Ammon's horn (tissue), 1 donor: ENCODE data around the gene H2AZ2.
A peak's percentile ranks its signal among the peaks of the same experiment; 100 is the strongest.
"Not testable (repeated sequence)": the region's sequence is repeated elsewhere in the genome, so short reads cannot be mapped to it uniquely, and the experiment has no call there.

ENCODE experiments used
- DNase-seq: peaks from one replicate; pipeline ENCODE4 v3.0.0-alpha.2; 2016; ENCODE audit warnings: low spot score

The H2AZ2 gene

DNA sequence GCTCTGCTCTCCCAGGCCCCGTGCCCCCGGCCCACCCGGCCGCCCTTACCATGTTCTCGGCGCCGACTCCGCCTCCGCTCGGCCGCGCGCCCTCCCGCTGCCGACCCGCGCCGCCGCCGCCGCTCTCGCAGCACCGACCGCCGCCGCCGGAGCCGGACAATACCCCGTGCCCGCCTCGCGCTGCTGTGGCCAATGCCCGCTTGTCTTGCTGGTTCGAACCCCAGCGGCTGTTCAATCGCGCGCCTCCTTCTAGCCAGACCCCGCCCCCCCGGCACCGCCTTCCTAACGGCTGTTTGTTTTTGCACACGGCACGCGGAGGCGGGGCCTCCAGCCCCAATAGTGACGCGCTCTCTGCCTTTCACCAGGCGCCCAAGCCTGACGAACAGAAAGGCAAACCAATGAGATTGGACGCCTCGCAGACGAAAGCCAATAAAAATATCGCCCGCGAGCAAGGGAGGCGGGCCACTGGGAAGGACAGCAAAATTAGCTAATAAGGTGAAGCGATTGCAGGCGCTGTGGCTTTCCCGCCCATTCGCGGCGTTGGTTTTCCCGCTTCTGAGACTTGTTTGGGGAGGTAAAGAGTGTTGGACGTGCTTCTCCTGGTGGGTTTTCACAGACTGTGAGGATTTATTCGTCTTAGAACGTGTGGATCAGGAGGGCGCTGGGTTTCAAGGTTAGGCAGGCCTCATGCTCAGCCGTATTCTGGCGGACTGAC lies at the start of gene H2AZ2:
TSS of gene H2AZ2 (minus strand) at position 168 of the 715 bp plus-strand sequence. CDS start at position 52, 116 bp downstream.
- DNase-seq, result peak; percentile 99

DNA sequence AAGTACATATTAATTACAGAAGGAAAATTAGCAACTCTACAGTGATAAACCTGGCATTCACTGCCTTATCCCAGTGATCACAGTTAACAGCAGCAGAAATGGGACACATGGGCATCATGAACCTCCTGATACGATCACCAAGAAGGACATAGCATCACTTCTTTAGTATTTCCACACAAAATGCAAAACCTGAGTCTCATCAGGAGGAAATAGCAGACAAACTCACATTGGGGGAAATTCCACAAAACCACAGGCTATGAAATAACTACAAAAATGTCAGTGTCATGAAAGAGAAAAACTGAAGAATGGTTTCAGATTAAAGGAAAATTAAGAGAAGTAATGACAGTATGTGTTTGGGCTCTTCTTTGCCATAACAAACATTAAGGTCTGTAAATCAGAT lies 49.4 kb upstream of the H2AZ2 start:
- DNase-seq, result no peak

DNA sequence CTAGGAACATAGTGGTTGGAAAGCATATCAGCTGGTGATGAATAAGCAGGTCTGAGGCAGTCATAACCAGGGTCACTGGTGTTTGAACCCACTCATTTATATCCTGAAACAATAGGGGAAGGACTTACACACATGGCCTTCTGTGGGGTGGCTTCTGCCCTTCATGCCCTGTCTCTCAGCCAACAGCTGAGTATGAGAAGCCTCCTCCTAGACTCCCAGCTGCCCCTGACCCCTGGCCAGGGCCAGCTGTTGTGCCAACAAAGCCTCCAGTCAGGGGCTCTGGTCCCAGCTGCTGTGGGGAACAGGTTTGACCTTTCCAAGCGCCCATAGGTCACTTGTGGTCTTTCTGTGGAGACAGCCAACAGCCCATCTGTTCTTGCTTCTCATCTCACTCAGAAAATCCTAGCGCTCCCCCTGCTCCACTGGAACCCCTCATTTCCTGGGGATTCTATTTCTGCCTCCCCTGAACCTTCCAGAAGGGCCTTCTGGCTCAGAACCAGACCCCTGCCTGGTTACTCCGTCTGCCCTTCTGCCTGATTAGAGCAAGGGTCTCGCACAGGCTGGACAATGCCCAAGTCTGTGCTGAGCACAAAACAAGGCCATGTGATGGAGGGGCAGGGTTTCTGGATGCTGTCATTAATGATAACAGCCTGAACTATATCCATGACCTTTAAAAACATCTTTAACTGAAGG lies 47.1 kb upstream of the H2AZ2 start:
- peak; percentile 50 for DNase-seq

DNA sequence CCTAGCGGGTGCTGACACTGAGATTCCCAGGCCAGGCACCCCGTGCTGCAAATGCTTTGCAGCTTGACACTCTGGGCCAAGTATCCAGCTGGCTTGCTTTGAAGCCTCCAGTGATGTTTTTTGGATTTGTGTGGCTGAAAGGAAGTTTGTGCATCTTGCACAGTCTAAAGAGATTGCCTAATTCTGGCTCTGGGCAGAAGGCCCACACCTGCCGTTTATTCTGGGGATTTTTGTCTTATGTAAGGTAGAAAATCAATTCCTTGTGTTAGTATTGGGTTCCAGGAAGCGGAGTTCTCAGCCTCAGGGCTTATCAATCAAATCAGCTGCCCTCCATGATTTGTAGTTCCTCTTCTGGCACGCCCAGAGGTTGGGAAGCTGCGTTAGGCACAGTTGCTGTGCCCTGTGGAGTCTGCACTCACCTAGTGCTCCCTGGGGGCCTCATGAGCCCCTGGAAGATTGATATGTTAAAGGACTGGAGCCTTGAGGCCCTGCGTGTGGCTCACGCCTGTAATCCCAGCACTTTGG lies 45.9 kb upstream of the H2AZ2 start:
- DNase-seq, result no peak

DNA sequence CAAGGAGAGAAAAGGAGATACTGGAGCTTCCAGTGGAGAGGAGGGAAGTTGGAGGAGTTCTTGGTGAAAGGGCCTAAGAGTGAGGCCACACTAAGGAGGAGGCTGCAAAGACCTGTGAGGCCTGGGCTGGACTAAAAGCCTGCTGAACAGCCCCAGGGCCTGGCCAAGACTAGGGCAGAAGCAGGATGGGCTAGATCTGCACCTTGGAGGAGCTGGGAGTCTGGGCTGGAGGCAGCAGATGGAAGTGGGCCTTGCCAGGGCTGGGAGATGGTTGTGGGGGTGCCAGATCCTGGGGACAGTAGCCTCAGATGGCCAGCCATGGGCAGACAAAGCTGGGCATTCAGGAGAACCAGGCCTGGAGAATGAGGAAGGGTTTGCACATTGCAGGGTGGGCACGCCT lies 43.9 kb upstream of the H2AZ2 start:
- DNase-seq, result no peak

DNA sequence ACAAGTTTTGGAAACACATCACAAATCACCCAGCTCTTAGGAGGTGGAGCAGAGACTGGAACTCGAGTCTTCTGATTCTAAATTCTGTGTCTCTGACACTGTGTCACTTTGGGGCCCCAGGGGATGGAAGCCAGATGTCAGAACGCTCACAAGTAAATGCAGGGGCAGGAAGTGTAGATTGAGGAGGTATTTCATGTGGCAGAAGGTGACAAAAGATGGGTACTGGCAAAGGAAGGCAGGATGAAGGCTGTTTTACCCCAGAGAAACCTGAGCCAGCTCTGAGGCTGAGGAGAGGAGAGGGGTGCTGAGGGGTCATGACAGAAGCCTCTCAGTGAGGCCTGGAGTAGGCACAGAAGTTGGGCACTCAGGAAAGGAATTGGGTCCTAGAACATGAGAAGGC lies 43.5 kb upstream of the H2AZ2 start:
- no peak for DNase-seq

DNA sequence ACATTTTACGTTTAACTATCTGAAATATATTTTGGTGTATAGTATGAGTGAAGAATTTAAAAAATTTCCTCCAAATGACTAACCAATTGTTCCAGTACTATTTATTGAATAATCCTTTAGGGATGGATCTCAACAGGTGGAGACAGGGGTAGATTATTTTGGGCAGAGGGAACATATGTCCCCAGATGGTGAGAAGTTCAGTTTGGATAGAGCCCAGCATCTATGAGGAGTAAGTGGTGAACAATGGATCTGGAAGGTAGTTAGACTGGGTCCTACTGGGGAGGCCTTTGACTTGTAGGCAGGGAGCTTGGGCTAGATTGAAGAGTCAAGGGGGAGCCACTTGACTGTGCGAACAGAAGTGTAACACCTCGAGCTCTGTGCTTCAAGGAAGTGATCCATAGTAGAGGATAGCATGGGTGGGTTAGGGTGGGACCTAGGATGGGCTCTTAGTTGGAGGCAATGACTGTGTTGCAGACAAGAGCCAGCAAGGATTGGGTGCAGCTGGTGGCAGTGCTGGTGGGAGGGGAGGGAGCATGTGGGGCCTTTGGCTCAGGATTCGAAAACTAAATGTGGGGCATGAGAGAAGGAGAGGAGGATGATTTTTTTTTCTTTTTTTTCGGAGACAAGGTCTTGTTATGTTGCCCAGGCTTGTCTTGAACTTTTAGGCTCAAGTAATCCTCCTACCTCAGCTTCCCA lies 41.3 kb upstream of the H2AZ2 start:
- no peak for DNase-seq

DNA sequence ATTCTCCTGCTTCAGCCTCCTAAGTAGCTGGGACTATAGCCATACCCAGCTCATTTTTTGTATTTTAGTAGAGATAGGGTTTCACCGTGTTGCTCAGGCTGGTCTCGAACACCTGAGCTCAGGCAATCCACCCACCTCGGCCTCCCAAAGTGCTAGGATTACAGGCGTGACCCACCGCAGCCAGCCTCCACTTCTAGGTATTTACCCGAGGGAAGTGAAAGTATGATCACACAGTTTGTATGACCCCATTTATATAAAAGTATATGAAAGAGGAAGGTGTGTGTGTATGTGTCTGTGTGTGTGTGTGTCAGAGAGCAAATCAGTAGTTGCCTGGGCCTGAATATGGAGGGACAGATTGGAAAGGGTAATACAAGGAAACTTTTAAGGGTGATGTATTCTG lies 39.4 kb upstream of the H2AZ2 start:
- no peak for DNase-seq

DNA sequence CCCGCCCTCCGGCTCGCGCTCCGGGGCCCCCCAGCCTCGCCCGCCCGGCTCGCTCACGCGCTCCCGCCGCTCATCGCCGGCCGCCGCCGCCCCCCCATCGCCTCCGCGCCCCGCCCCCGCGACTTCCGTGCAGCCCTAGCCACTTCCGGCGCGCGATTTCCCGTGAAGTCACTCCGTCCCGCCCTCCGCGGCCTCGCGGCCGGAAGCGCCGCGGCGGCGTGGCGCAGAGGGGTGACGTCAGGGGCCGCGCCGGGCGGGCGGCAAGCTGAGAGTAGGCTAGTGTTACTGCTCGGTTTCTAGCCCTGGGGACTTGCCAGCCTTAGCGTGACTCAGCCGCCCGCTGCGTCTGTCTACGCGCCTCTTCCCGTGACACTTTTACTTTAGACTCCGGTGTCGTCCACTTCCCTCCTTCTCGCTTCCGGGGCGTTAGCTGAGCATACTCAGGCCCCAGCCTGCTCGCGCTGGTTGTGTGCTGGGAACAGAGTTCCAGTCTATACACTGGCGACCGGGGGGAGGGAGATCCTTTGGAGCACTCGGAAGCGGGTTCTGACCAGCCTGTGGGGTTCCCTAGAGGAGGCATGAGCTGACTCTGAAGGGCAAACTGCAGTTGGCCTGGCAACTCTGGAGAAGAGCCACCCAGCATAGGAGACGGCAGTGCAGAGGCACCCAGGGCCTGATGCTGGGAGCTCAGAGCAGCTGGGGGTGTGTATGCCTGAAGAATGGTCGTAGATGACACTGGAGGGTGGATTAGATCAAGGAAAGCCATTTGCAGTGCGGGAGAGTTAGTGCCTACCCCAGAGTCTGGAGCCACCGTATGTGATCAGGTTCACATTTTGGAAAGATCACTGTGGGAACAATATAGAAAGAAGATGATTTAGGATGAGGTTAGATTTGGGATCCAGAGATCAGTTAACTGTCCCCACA lies 37.8 kb upstream of the H2AZ2 start, which contains the start of gene PURB:
TSS of gene PURB (minus strand) at position 137 of the 924 bp plus-strand sequence. CDS start 182 bp downstream, outside the sequence.
- peak; percentile 94 for DNase-seq

DNA sequence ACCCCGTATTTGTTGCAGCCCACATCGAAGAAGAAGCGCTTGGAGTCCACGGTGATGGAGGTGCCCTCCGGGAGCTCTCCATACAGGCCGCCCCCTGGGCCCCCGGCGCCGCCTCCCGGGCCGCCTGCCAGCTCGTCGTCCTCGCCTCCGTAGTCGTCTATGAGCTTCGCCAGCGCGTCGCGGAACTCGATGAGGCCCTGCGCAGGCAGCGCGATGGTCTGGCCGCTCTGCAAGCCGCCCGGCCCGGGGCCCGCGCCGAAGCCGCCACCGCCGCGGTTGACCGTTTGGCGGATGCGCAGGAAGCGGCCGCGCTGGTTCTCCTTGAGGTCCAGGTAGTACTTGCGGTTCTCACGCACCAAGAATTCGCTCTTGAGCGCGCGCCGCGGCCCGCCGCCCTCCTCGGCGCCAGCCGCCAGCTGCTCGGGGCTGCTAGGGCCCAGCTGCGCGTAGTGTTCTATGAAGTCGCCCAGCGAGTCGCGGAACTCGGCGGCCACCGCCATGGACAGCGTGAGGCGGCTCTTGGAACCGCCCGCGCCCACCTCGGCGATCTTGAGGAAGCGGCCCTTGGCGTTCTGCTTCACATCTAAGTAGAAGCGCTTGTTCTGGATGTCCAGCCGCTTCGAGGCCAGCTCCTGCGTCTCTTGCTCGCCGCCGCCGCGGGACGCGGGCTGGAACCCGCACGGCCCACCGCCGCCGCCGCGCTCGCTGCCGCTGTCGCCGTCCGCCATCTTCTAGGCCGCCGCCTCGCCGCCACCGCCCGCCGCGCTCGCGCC lies 36.9 kb upstream of the H2AZ2 start:
- DNase-seq, result peak; percentile 34

DNA sequence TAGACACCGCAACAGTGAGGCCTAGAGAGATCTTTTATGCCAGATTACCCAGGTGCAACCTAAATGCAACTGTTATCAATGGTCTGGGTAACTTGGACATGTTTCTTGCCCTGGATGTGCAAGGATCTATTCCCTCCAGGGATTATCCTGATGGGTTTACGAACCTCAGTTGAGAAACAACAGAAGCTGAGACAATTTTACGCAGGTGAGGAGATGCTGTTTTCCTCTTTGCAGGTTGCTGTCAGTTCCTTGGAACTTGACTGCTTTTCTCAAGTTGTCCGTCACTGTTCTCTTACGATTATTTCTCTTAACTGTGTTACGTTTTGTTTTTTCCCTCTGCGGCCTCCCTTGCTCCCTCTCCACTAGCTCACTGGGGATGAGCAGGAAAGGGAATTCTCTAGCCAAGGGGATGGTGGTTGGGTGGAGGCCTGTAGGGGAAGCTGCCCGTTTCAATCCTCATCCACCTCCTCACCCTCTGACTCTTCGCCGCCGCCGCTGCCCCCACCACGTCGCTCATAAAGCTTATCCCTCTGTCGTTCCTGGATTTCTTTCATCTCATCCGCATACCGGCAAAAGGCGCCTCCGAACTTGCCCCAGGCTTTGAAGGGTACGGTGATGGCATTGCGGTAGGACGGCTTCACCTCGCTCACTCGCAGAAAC lies 36.2 kb upstream of the H2AZ2 start:
- DNase-seq, result no peak

DNA sequence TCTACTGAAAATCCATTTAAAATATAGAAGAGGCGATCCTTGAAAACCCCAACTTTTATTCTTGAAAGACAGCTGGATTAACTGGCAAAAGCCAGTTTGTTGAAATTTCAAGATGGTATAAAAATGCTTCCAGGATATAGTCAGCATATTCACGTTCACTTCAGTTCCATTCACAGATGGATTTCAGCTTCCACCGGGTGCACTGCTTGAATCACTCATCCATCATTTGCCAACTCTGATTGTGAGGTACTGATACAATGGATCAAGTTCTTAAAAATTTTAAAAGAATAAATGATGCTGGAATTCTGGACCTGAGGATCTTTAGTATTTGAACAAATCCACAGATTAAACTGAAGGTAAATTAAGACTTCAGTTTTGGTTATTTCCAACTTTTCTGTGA lies 35.0 kb upstream of the H2AZ2 start:
- no peak for DNase-seq

DNA sequence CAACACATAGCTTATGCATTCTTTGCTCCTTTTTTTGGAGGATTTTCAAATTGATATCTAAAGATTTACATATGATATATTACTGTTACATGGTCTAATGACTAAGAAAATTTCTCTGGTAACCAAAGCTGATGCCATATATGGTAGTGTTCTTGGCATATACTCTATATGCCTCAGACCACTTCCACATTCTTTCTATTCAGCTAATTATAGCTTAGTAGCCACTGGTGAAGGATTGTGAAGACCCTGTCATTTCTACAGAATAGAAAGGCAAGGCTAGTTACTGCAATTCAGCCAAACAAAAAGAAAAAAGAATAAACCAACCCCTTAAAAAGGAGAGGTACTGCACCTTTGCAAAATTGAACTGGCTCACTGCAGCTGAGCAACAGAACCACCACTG lies 33.7 kb upstream of the H2AZ2 start:
- DNase-seq, result no peak

DNA sequence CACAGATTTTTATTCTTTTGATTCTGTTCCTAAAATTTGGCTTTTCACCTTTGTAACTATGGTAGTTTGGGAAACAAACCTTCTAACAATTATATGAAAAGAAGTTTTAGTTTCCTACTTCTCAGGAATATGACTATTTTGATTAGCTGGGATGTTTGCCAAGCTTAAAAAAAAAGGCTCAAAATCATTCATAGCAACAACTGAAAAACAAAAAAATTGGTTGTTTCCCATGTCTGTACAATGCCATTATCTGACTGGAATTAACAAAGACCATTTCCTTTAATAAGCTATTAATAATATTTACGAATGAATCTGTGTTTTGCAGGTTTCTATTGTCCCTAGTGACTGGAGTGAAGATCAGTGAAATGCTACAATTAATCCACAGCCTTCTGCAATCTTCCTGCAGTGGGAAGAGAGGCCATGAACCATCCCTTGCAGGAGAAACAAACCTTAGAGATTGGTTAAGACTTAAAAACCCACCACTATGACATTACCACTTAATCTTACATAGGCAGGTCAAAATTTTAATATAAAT lies 33.2 kb upstream of the H2AZ2 start:
- no peak for DNase-seq

DNA sequence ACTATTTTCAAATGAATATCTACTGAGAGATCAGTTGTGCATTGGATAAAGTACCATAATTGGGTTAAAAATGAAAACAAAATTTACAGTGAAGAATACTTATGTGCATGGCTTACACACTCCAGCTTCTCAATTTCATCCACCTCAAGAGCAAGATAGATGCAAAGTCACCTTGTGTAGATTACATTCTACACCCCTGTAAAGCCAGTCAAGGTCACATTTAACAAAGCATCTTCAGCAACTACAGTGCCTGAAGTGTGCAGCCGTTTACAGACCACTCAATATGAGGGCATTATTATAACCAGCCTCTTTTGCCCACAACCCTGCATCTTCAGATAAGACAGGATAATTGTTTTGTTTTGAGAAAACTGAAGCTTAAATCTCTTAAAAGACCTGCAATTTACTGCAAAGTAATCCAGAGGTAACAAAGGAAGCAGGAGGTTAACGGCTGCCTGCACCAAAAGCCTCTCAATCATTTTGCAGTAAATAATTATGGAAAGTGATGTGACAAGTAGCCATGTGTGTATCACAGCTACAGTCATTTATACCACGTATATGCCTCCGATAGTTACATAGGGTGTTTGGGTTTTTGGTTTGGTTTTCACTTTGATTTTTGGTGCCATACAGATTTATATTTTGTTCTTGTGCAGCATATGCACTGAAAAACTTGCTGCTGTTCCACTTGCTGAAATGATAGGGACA lies 32.6 kb upstream of the H2AZ2 start:
- DNase-seq, result no peak

DNA sequence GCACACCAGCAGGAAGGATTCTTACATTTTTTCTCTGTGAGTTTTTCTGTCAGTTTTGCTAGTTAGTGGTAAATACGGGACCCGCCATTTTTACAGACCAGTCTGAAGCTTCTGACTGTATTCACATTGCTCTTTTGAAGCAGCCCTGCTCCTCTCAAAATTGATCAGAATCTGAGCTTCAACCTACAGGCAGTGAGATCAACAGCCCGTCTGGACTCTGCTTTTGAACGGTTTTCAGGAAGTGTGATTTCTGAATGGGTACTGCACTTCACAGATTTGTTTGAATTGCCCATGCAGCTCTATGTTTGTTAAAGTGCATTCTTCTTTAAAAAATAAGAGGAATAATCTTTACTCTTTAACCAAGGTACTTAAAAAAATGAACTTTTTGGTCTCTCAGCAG lies 28.5 kb upstream of the H2AZ2 start:
- DNase-seq, result no peak

DNA sequence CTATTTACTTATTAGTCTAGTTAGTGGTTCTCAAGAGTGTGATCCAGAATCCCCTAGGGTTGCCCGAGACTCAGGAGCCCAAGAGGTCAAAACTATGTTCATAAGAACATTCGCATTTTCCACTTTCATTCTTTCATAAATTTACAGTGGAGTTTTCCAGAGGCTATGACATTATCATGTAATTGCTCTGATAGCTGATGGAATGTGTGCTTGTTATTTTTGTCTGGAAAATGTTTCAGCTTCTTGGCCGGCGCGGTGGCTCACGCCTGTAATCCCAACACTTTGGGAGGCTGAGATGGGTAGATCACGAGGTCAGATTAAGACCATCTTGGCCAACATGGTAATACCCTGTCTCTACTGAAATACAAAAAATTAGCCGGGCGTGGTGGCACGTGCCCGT lies 27.4 kb upstream of the H2AZ2 start:
- no peak for DNase-seq

DNA sequence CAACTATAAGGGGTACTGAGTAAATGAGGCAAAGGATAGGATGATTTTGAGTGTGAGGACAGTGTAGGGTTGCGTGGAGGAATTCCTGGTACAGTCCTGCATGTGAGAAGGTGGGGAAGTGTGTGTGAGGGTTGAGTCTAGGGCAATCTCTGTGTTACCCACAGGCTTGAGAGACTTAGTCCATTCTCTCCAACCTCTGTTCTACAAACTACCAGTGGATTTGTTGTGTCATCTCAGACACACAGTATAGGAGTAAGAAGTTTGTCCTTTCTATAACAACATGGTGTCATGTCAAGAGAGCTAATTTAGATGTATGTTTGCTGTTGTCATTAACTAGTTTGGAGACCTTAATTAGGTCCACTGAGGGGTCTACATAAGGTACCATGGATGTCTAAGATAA lies 24.9 kb upstream of the H2AZ2 start:
- DNase-seq, result no peak

DNA sequence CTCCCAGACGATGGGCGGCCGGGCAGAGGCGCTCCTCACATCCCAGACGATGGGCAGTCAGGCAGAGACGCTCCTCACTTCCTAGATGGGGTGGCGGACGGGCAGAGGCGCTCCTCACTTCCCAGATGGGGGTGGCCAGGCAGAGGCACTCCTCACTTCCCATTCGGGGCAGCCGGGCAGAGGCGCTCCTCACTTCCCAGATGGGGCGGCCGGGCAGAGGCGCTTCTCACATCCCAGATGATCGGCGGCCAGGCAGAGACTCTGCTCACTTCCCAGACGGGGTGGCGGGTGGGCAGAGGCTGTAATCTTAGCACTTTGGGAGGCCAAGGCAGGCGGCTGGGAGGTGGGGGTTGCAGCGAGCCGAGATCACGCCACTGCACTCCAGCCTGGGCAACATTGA lies 24.0 kb upstream of the H2AZ2 start:
- not testable (repeated sequence) for DNase-seq
